ENCODE measurements around the gene CARD10. TPM values are rescaled to one million over a fixed set of nuclear protein-coding genes. Genes with fewer than 3 reads are reported as not detected.
"Not testable (repeated sequence)": the region's sequence is repeated elsewhere in the genome, so short reads cannot be mapped to it uniquely, and the experiment has no call there.

CARD10 gene
- total RNA-seq, 1 donor from 2014 or later = 2.7 TPM

DNA sequence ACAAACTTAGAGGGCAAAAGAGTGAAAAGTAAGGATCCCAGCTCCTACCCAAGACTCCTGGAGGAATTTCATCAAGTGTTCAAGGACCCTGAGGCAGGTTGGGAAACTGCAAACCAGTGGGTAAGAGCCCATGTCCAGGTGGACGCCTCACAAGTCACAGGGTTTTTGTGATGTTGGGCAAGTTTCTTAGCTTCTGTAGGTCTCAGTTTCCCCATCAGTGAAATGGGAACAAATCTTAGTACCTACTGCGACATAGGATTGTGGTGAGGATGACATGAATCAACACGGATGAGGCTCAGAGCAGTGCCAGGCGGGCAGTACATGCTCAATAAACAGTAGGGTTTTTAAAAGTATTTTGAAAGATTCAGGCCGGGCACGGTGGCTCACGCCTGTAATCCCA, 23.7 kb upstream of the CARD10 start:
- DNase-seq = no peak
- Mint-ChIP-seq H3K27ac (ENCODE audit: unreplicated experiment) (no peak overlapping the region), H3K27me3 (ENCODE audit: unreplicated experiment) (peaks cover 7% of the 10 kb centered on the region), H3K4me3 (ENCODE audit: unreplicated experiment) (no peak overlapping the region), H3K36me3 (ENCODE audit: unreplicated experiment) (no peaks in the 10 kb centered on the region), H3K9me3 (ENCODE audit: unreplicated experiment) (peaks cover 4% of the 10 kb centered on the region), H3K4me1 (ENCODE audit: low read depth, unreplicated experiment) (peaks cover 14% of the 10 kb centered on the region)
- TF ChIP-seq, protein P1, sequence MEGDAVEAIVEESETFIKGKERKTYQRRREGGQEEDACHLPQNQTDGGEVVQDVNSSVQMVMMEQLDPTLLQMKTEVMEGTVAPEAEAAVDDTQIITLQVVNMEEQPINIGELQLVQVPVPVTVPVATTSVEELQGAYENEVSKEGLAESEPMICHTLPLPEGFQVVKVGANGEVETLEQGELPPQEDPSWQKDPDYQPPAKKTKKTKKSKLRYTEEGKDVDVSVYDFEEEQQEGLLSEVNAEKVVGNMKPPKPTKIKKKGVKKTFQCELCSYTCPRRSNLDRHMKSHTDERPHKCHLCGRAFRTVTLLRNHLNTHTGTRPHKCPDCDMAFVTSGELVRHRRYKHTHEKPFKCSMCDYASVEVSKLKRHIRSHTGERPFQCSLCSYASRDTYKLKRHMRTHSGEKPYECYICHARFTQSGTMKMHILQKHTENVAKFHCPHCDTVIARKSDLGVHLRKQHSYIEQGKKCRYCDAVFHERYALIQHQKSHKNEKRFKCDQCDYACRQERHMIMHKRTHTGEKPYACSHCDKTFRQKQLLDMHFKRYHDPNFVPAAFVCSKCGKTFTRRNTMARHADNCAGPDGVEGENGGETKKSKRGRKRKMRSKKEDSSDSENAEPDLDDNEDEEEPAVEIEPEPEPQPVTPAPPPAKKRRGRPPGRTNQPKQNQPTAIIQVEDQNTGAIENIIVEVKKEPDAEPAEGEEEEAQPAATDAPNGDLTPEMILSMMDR (IDR thresholded peaks at IDR 0.05; ENCODE audit: partially characterized antibody, unreplicated experiment) = no peak

DNA sequence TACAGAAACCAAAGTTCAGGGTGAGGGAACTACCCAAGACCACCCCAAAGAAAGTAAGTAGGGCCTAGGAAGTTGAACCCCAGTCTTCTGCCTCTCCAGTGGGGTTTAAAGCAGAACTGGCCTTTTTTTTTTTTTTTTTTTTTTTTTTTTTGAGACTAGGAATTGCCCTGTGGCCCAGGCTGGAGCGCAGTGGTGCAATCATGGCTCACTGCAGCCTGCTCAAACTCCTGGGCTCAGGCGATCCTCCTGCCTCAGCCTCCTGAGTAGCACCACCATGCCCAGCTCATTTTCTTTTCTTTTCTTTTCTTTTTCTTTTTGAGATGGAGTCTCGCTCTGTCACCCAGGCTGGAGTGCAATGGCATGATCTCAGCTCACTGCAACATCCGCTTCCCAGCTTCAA, 23.2 kb upstream of the CARD10 start:
- H3K4me3 Mint-ChIP-seq (ENCODE audit: unreplicated experiment); H3K27ac Mint-ChIP-seq (ENCODE audit: unreplicated experiment); H3K36me3 Mint-ChIP-seq (ENCODE audit: unreplicated experiment); H3K27me3 Mint-ChIP-seq (ENCODE audit: unreplicated experiment); H3K9me3 Mint-ChIP-seq (ENCODE audit: unreplicated experiment); DNase-seq: not testable (repeated sequence)
- H3K4me1 Mint-ChIP-seq (ENCODE audit: low read depth, unreplicated experiment) = peaks cover 14% of the 10 kb centered on the region

DNA sequence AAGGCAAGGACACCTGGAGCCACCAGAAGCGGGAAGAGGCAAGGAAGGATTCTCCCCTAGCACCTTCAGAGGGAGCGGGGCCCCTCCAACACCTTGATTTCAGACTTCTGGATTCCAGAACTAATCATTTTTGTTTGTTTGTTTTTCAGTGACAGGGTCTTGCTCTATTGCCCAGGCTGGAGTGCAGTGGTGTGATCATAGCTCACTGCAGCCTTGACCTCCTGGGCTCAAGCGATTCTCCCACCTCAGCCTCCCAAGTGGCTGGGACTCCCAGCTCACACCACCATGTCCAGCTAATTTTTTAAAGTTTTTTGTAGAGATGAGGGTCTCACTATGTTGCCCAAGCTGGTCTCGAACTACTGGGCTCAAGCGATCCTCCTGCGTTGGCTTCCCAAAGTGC, 20.6 kb upstream of the CARD10 start:
- peaks cover 12% of the 10 kb centered on the region for H3K4me1 Mint-ChIP-seq (ENCODE audit: low read depth, unreplicated experiment)
- H3K27me3 Mint-ChIP-seq (ENCODE audit: unreplicated experiment); DNase-seq; H3K27ac Mint-ChIP-seq (ENCODE audit: unreplicated experiment); H3K36me3 Mint-ChIP-seq (ENCODE audit: unreplicated experiment); H3K4me3 Mint-ChIP-seq (ENCODE audit: unreplicated experiment); H3K9me3 Mint-ChIP-seq (ENCODE audit: unreplicated experiment): not testable (repeated sequence)

DNA sequence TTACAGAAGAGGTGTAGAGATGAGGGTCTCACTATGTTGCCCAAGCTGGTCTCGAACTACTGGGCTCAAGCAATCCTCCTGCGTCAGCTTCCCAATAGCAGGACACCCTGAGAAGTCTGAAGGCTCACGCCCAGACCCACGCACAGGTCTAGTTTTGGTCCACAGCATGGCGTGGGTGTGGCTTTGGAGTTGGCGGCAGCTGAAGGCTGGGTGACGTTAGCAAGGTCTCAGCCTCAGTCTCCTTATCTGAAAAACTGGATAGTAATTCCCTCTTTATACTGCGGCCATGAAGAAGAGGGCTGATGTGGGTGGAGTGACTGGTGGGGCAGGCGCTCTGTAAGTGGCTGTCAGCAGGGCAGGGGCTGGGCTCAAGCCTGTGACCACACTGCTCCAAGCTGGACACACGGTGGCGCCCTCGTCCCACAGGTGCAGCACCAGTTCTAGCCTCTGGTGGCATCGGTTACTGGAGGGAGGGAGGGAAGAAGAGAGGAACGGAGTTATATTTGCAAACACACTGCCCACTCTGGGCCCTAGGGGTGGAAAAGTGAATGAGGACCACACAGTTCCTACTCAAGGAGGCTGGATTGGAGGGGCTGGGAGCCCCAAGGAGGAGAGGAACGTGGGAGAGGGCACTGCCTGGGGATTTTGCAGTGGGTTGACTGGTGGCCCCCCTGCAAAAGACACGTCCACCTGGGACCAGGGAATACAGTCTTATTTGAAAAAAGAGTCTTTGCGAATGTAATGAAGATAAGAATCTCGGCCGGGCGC, 19.6 kb upstream of the CARD10 start:
- Mint-ChIP-seq H3K9me3 (ENCODE audit: unreplicated experiment) (peaks cover 4% of the 10 kb centered on the region), H3K4me3 (ENCODE audit: unreplicated experiment) (no peak overlapping the region), H3K4me1 (ENCODE audit: low read depth, unreplicated experiment) (peaks cover 12% of the 10 kb centered on the region), H3K36me3 (ENCODE audit: unreplicated experiment) (no peaks in the 10 kb centered on the region), H3K27me3 (ENCODE audit: unreplicated experiment) (peaks cover 4% of the 10 kb centered on the region), H3K27ac (ENCODE audit: unreplicated experiment) (no peak overlapping the region)
- DNase-seq = peak; percentile 93
- TF ChIP-seq, protein P1 (IDR thresholded peaks at IDR 0.05; ENCODE audit: partially characterized antibody, unreplicated experiment) = peak; percentile 83

DNA sequence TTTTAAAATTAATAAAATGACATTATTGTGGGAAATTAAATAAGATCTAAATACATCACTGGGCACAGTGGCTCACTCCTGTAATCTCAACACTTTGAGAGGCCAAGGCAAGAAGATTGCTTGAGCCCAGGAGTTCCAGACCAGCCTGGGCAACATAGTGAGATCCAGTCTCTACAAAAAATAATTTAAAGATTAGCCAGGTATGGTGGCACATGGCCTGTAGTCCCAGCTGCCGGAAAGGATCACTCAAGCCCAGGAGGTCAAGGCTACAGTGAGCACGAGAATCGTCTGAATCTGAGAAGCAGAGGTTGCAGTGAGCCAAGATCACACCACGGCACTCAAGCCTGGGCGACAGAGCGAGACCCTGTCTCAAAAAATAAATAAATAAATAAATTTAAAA, 15.9 kb upstream of the CARD10 start:
- Mint-ChIP-seq H3K27me3 (ENCODE audit: unreplicated experiment) (peaks cover 2% of the 10 kb centered on the region), H3K36me3 (ENCODE audit: unreplicated experiment) (no peaks in the 10 kb centered on the region), H3K4me3 (ENCODE audit: unreplicated experiment) (no peak overlapping the region), H3K4me1 (ENCODE audit: low read depth, unreplicated experiment) (peaks cover 5% of the 10 kb centered on the region), H3K9me3 (ENCODE audit: unreplicated experiment) (peaks cover 1% of the 10 kb centered on the region), H3K27ac (ENCODE audit: unreplicated experiment) (no peak overlapping the region)
- TF ChIP-seq, protein P1 (IDR thresholded peaks at IDR 0.05; ENCODE audit: partially characterized antibody, unreplicated experiment) = no peak
- DNase-seq = no peak

DNA sequence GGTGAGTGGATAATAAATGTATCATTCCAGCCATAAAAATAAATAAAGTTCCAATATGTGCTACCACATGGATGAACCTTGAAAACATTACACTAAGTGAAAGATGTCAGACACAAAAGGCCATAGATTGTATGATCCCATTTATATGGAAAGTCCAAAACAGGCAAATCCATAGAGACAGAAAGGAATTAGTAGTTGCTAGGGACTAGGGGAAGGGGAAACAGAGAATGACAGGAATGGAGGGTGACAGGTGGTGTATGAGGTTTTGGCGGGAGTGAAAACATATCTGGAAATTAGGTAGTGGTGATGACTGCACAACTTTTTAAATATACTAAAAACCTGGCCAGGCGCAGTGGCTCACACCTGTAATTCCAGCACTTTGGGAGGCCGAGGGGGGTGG, 15.2 kb upstream of the CARD10 start:
- no peaks in the 10 kb centered on the region for H3K36me3 Mint-ChIP-seq (ENCODE audit: unreplicated experiment)
- TF ChIP-seq, protein P1 (IDR thresholded peaks at IDR 0.05; ENCODE audit: partially characterized antibody, unreplicated experiment) = no peak
- H3K4me1 Mint-ChIP-seq (ENCODE audit: low read depth, unreplicated experiment) = peaks cover 5% of the 10 kb centered on the region
- no peak overlapping the region for H3K4me3 Mint-ChIP-seq (ENCODE audit: unreplicated experiment)
- peaks cover 1% of the 10 kb centered on the region for H3K9me3 Mint-ChIP-seq (ENCODE audit: unreplicated experiment)
- no peak for DNase-seq
- no peak overlapping the region for H3K27ac Mint-ChIP-seq (ENCODE audit: unreplicated experiment)
- peaks cover 2% of the 10 kb centered on the region for H3K27me3 Mint-ChIP-seq (ENCODE audit: unreplicated experiment)

Data from glutamatergic neuron (in vitro differentiated cells).